Endothelial cell of umbilical vein (primary cell): ENCODE results near the gene TNS4. TPM values are rescaled to one million over a fixed set of nuclear protein-coding genes. Genes with fewer than 3 reads are reported as not detected.

Experiments
- BruUV-seq: library from RNA; stranded (reverse); fragments of 400-500 nt; replicated peaks from 2 replicates; lab custom pipeline; 2021; lab: Mats Ljungman, UMichigan
- CTCF ChIA-PET: fragments of 300-600, 350-600 bp; sonication (Branson Sonifier 250); formaldehyde crosslinking; loops from one replicate; lab custom pipeline; 2021; ENCODE audit warnings: antibody characterized with exemption, inconsistent platforms; lab: Charles Lee
- POLR2A ChIA-PET: fragments of 300-600, 350-600 bp; sonication (Branson Sonifier 250); formaldehyde crosslinking; loops from one replicate; lab custom pipeline; 2021; ENCODE audit warnings: antibody characterized with exemption, inconsistent platforms; lab: Charles Lee
- DNase-seq: peaks from one replicate; pipeline ENCODE4 v3.0.0-alpha.2; 2011; ENCODE audit warnings: low read depth, low spot score
- FAIRE-seq: peaks from 2 replicates; lab custom pipeline; 2011; peaks lifted over from hg19 to GRCh38; lab: Jason Lieb, UNC
- H2AFZ ChIP-seq: 2 replicates; pipeline ENCODE4 v1.6.0; 2012; ENCODE audit warnings: low read depth, low read length, control low read depth, inconsistent platforms
- H3K27ac ChIP-seq: 2 replicates; pipeline ENCODE4 v1.5.1; 2011; ENCODE audit warnings: low read depth, mild to moderate bottlenecking, control low read depth, low read length, moderate library complexity; ENCODE audit not compliant: insufficient read depth
- H3K27me3 ChIP-seq, 2 experiments: 2 replicates each; pipeline versions ENCODE4 v1.6.0 to v1.6.1; 2011; ENCODE audit warnings: low read length in 2 of 2, mixed read lengths in 1 of 2; ENCODE audit not compliant: control insufficient read depth in 2 of 2, insufficient read depth in 2 of 2
- H3K36me3 ChIP-seq, 2 experiments: 2 replicates in 1 of 2; 3 replicates in 1 of 2; pipeline ENCODE4 v1.5.1; 2011; ENCODE audit warnings: low read length in 2 of 2, mild to moderate bottlenecking in 1 of 2, moderate library complexity in 1 of 2; ENCODE audit not compliant: control insufficient read depth in 2 of 2, insufficient read depth in 2 of 2; ENCODE audit errors: extremely low read depth in 1 of 2
- H3K4me1 ChIP-seq: 3 replicates; pipeline ENCODE4 v1.5.1; 2011; ENCODE audit warnings: mild to moderate bottlenecking, low read length; ENCODE audit not compliant: control insufficient read depth, insufficient read depth; ENCODE audit errors: extremely low read depth
- H3K4me2 ChIP-seq: 2 replicates; pipeline ENCODE4 v1.6.1; 2011; ENCODE audit warnings: low read length, control low read depth, mixed read lengths; ENCODE audit not compliant: insufficient read depth
- H3K4me3 ChIP-seq, 3 experiments: fragments of 200-600 bp in 1 of 3; sonication (generic), shearing (Covaris generic) in 1 of 3; replicated peaks in 1 of 3; 2 replicates each; pipeline ENCODE4 v1.5.1; 2011 to 2016; ENCODE audit warnings: control low read depth in 3 of 3, low read length in 3 of 3, mild to moderate bottlenecking in 2 of 3, inconsistent platforms in 1 of 3, low read depth in 1 of 3, moderate library complexity in 1 of 3; ENCODE audit not compliant: insufficient read depth in 1 of 3
- H3K79me2 ChIP-seq: 2 replicates; pipeline ENCODE4 v1.6.0; 2012; ENCODE audit warnings: low read length, inconsistent platforms; ENCODE audit not compliant: control insufficient read depth, insufficient read depth
- H3K9ac ChIP-seq: replicated peaks from 2 replicates; pipeline ENCODE3; 2011; ENCODE audit warnings: low read length, control low read depth; ENCODE audit not compliant: insufficient read depth; ENCODE audit errors: extremely low read depth
- H3K9me1 ChIP-seq: replicated peaks from 3 replicates; pipeline ENCODE4 v1.6.0; 2011; ENCODE audit warnings: mild to moderate bottlenecking, low read length; ENCODE audit not compliant: control insufficient read depth, insufficient read depth; ENCODE audit errors: extremely low read depth
- H3K9me3 ChIP-seq: replicated peaks from 2 replicates; pipeline ENCODE4 v1.5.1; 2012; ENCODE audit warnings: low read length, inconsistent platforms; ENCODE audit not compliant: control insufficient read depth, insufficient read depth
- H4K20me1 ChIP-seq: replicated peaks from 2 replicates; pipeline ENCODE3; 2011; ENCODE audit warnings: mild to moderate bottlenecking, low read length; ENCODE audit not compliant: control insufficient read depth, insufficient read depth; ENCODE audit errors: extremely low read depth
- CTCF ChIP-seq, 2 donors: IDR thresholded peaks; 1 replicate in 1 of 2; 2 replicates in 1 of 2; pipeline ENCODE4 v1.5.1; 2011; ENCODE audit warnings: low read length in 2 of 2, mild to moderate bottlenecking in 2 of 2, moderate library complexity in 2 of 2, control low read depth in 1 of 2, inconsistent platforms in 1 of 2, low read depth in 1 of 2; ENCODE audit not compliant: insufficient read depth in 1 of 2; ENCODE audit errors: extremely low read depth in 1 of 2
- FOS ChIP-seq: IDR thresholded peaks from 2 replicates; pipeline ENCODE4 v1.6.1; 2011; ENCODE audit warnings: mild to moderate bottlenecking, low read length, moderate library complexity, borderline replicate concordance; ENCODE audit not compliant: insufficient read depth
- JUN ChIP-seq: IDR thresholded peaks from 2 replicates; pipeline ENCODE4 v1.6.1; 2011; ENCODE audit warnings: borderline replicate concordance, low read depth; ENCODE audit not compliant: insufficient read length, insufficient read depth
- MYC ChIP-seq: IDR thresholded peaks from one replicate; pipeline ENCODE4 v1.6.1; 2011; ENCODE audit warnings: mild to moderate bottlenecking, low read depth, low read length
- POLR2AphosphoS5 ChIP-seq: IDR thresholded peaks from 2 replicates; pipeline ENCODE4 v1.6.1; 2012; ENCODE audit warnings: low read depth, mild to moderate bottlenecking, control low read depth, low read length, moderate library complexity; ENCODE audit not compliant: insufficient read depth
- dilution Hi-C: fragments of 300-500 bp; cut with MboI; formaldehyde crosslinking; loops from one replicate; pipeline ENCODE4 v1.15.0; 2019; ENCODE audit warnings: low sequenced_read_pairs; ENCODE audit not compliant: extremely low pct_ligation_motif_present
- intact Hi-C: fragments of 100-400 bp; cut with micrococcal nuclease; formaldehyde crosslinking; loops from one replicate; pipeline ENCODE4 v1.10.0; 2022
- polyA plus RNA-seq, 4 experiments: library from polyadenylated mRNA; depleted of rRNA in 3 of 4; stranded (reverse) in 3 of 4; unstranded in 1 of 4; fragments of >200 nt; gene quantifications; 2 replicates each; pipeline versions ENCODE4 v1.2.1 to v1.2.3, GENCODE V29; 2011 to 2012; ENCODE audit warnings: missing spikeins in 1 of 4
- total RNA-seq: library from RNA; stranded (reverse); gene quantifications from 2 replicates; pipeline ENCODE4 v1.2.3, GENCODE V29; 2021
- TF ChIP-seq, protein P1 (sequence below): IDR thresholded peaks from 2 replicates; pipeline ENCODE4 v1.6.1; 2011; ENCODE audit not compliant: insufficient read depth, insufficient read length

The TNS4 gene
- total and polyA plus RNA-seq, 2 donors (not counting 3 experiments of a cell fraction or from before 2014, with no cell fraction given), result not detected

- no peak overlapping the region for H3K27ac ChIP-seq
These were observed 3.7 kb downstream of the TNS4 start for GRCh38 chr17:40497695-40498094.

More at GRCh38 chr17:40497695-40498094, 3.7 kb downstream of the TNS4 start:
- Histone ChIP-seq H4K20me1 (no peaks in the 10 kb centered on the region), H2AFZ (no peak overlapping the region), H3K9me3 (no peaks in the 10 kb centered on the region), H3K4me1 (peaks cover 7% of the 10 kb centered on the region), H3K36me3 (no peaks in the 10 kb centered on the region), H3K9ac (no peak overlapping the region), H3K4me2 (no peak overlapping the region), H3K79me2 (no peaks in the 10 kb centered on the region), H3K27me3 (peaks cover 0 to 5% of the 10 kb centered on the region in 2 experiments), H3K9me1 (no peaks in the 10 kb centered on the region), H3K4me3 (no peak overlapping the region)
- TF ChIP-seq FOS, result no peak
- no peak for TF ChIP-seq JUN
- TF ChIP-seq, protein P1, sequence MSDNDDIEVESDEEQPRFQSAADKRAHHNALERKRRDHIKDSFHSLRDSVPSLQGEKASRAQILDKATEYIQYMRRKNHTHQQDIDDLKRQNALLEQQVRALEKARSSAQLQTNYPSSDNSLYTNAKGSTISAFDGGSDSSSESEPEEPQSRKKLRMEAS, result no peak
- no peak for TF ChIP-seq POLR2AphosphoS5
- no peak for TF ChIP-seq CTCF (IDR thresholded peaks at IDR 0.05; ENCODE audit: extremely low read depth in 1 of 2, insufficient read depth in 1 of 2, low read depth in 1 of 2, low read length in 2 of 2)
- TF ChIP-seq MYC, result no peak
- intact Hi-C loops (no loop called here), dilution Hi-C loops (no loop called here)
- no peak for FAIRE-seq
- DNase-seq, result no peak
- no TSS peak for BruUV-seq
- ChIA-PET CTCF (interaction anchor here (0.6 to 3.5 kb wide), 9 partner anchors 10 to 62 kb away, joined by 3 to 27 read pairs (median 4); no protein-coding TSS in a partner anchor), POLR2A (interaction anchor here (0.6 kb wide), 1 partner anchor 34 kb away, joined by 5 read pairs; no protein-coding TSS in a partner anchor)
